H9 (cell line): ENCODE data around the gene SLC25A43. TPM values are rescaled to one million over a fixed set of nuclear protein-coding genes. Genes with fewer than 3 reads are reported as not detected.

Experiments used
- DNase-seq: peaks from one replicate; pipeline ENCODE4 v3.0.0-alpha.2; 2017
- H2AFZ ChIP-seq: one replicate; pipeline ENCODE4 v1.6.1; 2013; ENCODE audit warnings: mild to moderate bottlenecking, low read length, control low read depth, moderate library complexity
- H2AK5ac ChIP-seq: 2 replicates; pipeline ENCODE4 v1.6.1; 2013; ENCODE audit warnings: low read length, control low read depth, mixed read lengths; ENCODE audit not compliant: insufficient read length
- H2BK120ac ChIP-seq: one replicate; pipeline ENCODE4 v1.6.1; 2013; ENCODE audit warnings: low read depth, mild to moderate bottlenecking, low read length, control low read depth, inconsistent platforms; ENCODE audit not compliant: poor library complexity, severe bottlenecking
- H2BK12ac ChIP-seq: 2 replicates; pipeline ENCODE4 v1.6.1; 2013; ENCODE audit warnings: low read length, control low read depth, mixed read lengths, low read depth; ENCODE audit not compliant: insufficient read length
- H2BK15ac ChIP-seq: 2 replicates; pipeline ENCODE4 v1.6.1; 2013; ENCODE audit warnings: low read depth, low read length, control low read depth
- H2BK20ac ChIP-seq: one replicate; pipeline ENCODE4 v1.6.1; 2013; ENCODE audit warnings: low read depth, mild to moderate bottlenecking, low read length, control low read depth, inconsistent platforms; ENCODE audit not compliant: poor library complexity, severe bottlenecking
- H2BK5ac ChIP-seq: 2 replicates; pipeline ENCODE4 v1.6.1; 2013; ENCODE audit warnings: low read length, control low read depth, mixed read lengths; ENCODE audit not compliant: insufficient read length
- H3K14ac ChIP-seq: 2 replicates; pipeline ENCODE4 v1.6.1; 2013; ENCODE audit warnings: low read length, control low read depth; ENCODE audit not compliant: insufficient read depth
- H3K18ac ChIP-seq: 2 replicates; pipeline ENCODE4 v1.6.1; 2013; ENCODE audit warnings: low read depth, mild to moderate bottlenecking, mixed read lengths, low read length, control low read depth; ENCODE audit not compliant: insufficient read length
- H3K23ac ChIP-seq: 2 replicates; pipeline ENCODE4 v1.6.1; 2013; ENCODE audit warnings: low read length, control low read depth, mixed read lengths, low read depth; ENCODE audit not compliant: insufficient read length
- H3K23me2 ChIP-seq: 2 replicates; pipeline ENCODE4 v1.6.1; 2013; ENCODE audit warnings: low read depth, mild to moderate bottlenecking, mixed read lengths, low read length, control low read depth; ENCODE audit not compliant: insufficient read length, poor library complexity, severe bottlenecking
- H3K27ac ChIP-seq: 2 replicates; pipeline ENCODE4 v1.5.1; 2013; ENCODE audit warnings: low read length, control low read depth, mixed read lengths, low read depth; ENCODE audit not compliant: insufficient read length
- H3K27me3 ChIP-seq: 2 replicates; pipeline ENCODE4 v1.6.1; 2013; ENCODE audit warnings: low read length, control low read depth, inconsistent platforms; ENCODE audit not compliant: insufficient read depth
- H3K4ac ChIP-seq: 2 replicates; pipeline ENCODE4 v1.6.1; 2013; ENCODE audit warnings: low read depth, mild to moderate bottlenecking, control low read depth, inconsistent platforms, low read length, moderate library complexity
- H3K4me1 ChIP-seq: 2 replicates; pipeline ENCODE4 v1.6.1; 2013; ENCODE audit warnings: low read length, control low read depth, inconsistent platforms; ENCODE audit not compliant: insufficient read depth
- H3K4me2 ChIP-seq: 2 replicates; pipeline ENCODE4 v1.6.1; 2013; ENCODE audit warnings: low read length, control low read depth, mixed read lengths; ENCODE audit not compliant: insufficient read length, insufficient read depth
- H3K56ac ChIP-seq: 2 replicates; pipeline ENCODE4 v1.6.1; 2013; ENCODE audit warnings: low read depth, mild to moderate bottlenecking, mixed read lengths, low read length, control low read depth; ENCODE audit not compliant: insufficient read length
- H3K79me1 ChIP-seq: 2 replicates; pipeline ENCODE4 v1.6.1; 2013; ENCODE audit warnings: low read depth, mild to moderate bottlenecking, moderate library complexity, low read length, control low read depth, inconsistent platforms; ENCODE audit not compliant: insufficient read depth, poor library complexity, severe bottlenecking
- H3K79me2 ChIP-seq: 2 replicates; pipeline ENCODE4 v1.6.1; 2013; ENCODE audit warnings: low read length, control low read depth, inconsistent platforms; ENCODE audit not compliant: insufficient read depth
- H3K9ac ChIP-seq: 2 replicates; pipeline ENCODE4 v1.6.1; 2013; ENCODE audit warnings: low read length, control low read depth, mixed read lengths; ENCODE audit not compliant: insufficient read length; ENCODE audit errors: extremely low read depth
- H3K9me3 ChIP-seq: one replicate; pipeline ENCODE4 v1.6.1; 2013; ENCODE audit warnings: low read depth, low read length, inconsistent platforms; ENCODE audit not compliant: control insufficient read depth
- H3T11ph ChIP-seq: one replicate; pipeline ENCODE4 v1.6.1; 2013; ENCODE audit warnings: mild to moderate bottlenecking, low read length, control low read depth, inconsistent platforms
- H4K20me1 ChIP-seq: one replicate; pipeline ENCODE4 v1.6.1; 2013; ENCODE audit not compliant: control insufficient read depth, insufficient read length, insufficient read depth
- H4K5ac ChIP-seq: 2 replicates; pipeline ENCODE4 v1.6.1; 2013; ENCODE audit warnings: low read depth, mild to moderate bottlenecking, mixed read lengths, low read length, control low read depth; ENCODE audit not compliant: insufficient read length
- H4K8ac ChIP-seq: replicated peaks from 2 replicates; pipeline ENCODE4 v1.6.1; 2013; ENCODE audit warnings: low read length, control low read depth, mixed read lengths, low read depth; ENCODE audit not compliant: insufficient read length
- H4K91ac ChIP-seq: 2 replicates; pipeline ENCODE4 v1.6.1; 2013; ENCODE audit warnings: low read depth, mild to moderate bottlenecking, moderate library complexity, mixed read lengths, low read length, control low read depth; ENCODE audit not compliant: insufficient read length
- H3K27ac Mint-ChIP-seq, 3 experiments: 2 replicates in 2 of 3; 3 replicates in 1 of 3; pipeline ENCODE4 v1.8.0; 2020 to 2021; ENCODE audit warnings: mixed read lengths in 3 of 3, mild to moderate bottlenecking in 1 of 3, moderate library complexity in 1 of 3
- H3K27me3 Mint-ChIP-seq: 2 replicates; pipeline ENCODE4 v1.8.0; 2021; ENCODE audit warnings: low read depth, mild to moderate bottlenecking, moderate library complexity, mixed read lengths
- H3K36me3 Mint-ChIP-seq, 3 experiments: 2 replicates in 2 of 3; 3 replicates in 1 of 3; pipeline ENCODE4 v1.8.0; 2020 to 2021; ENCODE audit warnings: low read depth in 3 of 3, mixed read lengths in 3 of 3; ENCODE audit not compliant: insufficient read depth in 1 of 3
- H3K4me1 Mint-ChIP-seq, 2 experiments: 2 replicates each; pipeline ENCODE4 v1.8.0; 2020; ENCODE audit warnings: mixed read lengths in 2 of 2
- H3K4me3 Mint-ChIP-seq, 2 experiments: 2 replicates in 1 of 2; 3 replicates in 1 of 2; pipeline ENCODE4 v1.8.0; 2020 to 2021; ENCODE audit warnings: mild to moderate bottlenecking in 2 of 2, mixed read lengths in 2 of 2, moderate library complexity in 1 of 2
- H3K9me3 Mint-ChIP-seq, 2 experiments: 2 replicates in 1 of 2; 3 replicates in 1 of 2; pipeline ENCODE4 v1.8.0; 2020; ENCODE audit warnings: mild to moderate bottlenecking in 2 of 2, mixed read lengths in 2 of 2, moderate library complexity in 1 of 2
- CTCF ChIP-seq: fragments of 200-600 bp; sonication (generic); conservative IDR thresholded peaks from 3 replicates; pipeline ENCODE4 v1.8.0; 2021; ENCODE audit warnings: antibody characterized with exemption, mild to moderate bottlenecking
- WGBS: extraction: QIAGEN DNeasy Blood & Tissue Kit; methylation state at CpG from one replicate; pipeline ENCODE4 v1.1.7; 2013; ENCODE audit warnings: missing lambda C conversion rate, low lambda C conversion rate, mixed read lengths; ENCODE audit not compliant: insufficient read length; ENCODE audit errors: extremely low coverage; 5-methylcytosine and 5-hydroxymethylcytosine counted together
- total RNA-seq: library from RNA; stranded (reverse); gene quantifications from 2 replicates; pipeline ENCODE4 v1.2.1, GENCODE V29; 2021

The SLC25A43 gene
- total RNA-seq, 1 experiment from 2014 or later = 3.7 TPM

GRCh38 chrX:119481323-119481801 is 82.2 kb downstream of the SLC25A43 start:
- H3K23me2 ChIP-seq = peaks cover 2% of the 10 kb centered on the region
- H3K9me3 Mint-ChIP-seq = peaks cover 70 to 74% of the 10 kb centered on the region in 2 experiments

More at GRCh38 chrX:119481323-119481801, 82.2 kb downstream of the SLC25A43 start:
- H3K4me1 Mint-ChIP-seq = 0 out of 4 replicates have a peak, but pooled peaks cover 0 to 2% of the 10 kb centered on the region in 2 experiments
- Histone ChIP-seq H2BK12ac (no peak overlapping the region), H4K8ac (no peak overlapping the region), H3K4me1 (no peaks in the 10 kb centered on the region), H3K18ac (no peak overlapping the region), H3K27ac (no peak overlapping the region), H2BK120ac (no peak overlapping the region), H2BK5ac (no peak overlapping the region), H2AK5ac (no peak overlapping the region), H3K4ac (no peak overlapping the region), H4K5ac (no peak overlapping the region), H4K91ac (no peak overlapping the region), H3K79me1 (no peaks in the 10 kb centered on the region), H3K9me3 (peaks cover 23% of the 10 kb centered on the region), H3K79me2 (no peaks in the 10 kb centered on the region), H3T11ph (no peak overlapping the region), H3K14ac (no peak overlapping the region), H2BK20ac (no peak overlapping the region), H2BK15ac (no peak overlapping the region), H3K56ac (no peak overlapping the region), H4K20me1 (no peaks in the 10 kb centered on the region), H3K9ac (no peak overlapping the region), H3K27me3 (no peaks in the 10 kb centered on the region), H3K23ac (no peak overlapping the region), H2AFZ (no peak overlapping the region), H3K4me2 (no peak overlapping the region)
- no CpG with 5 or more reads among the region's 4 CpGs for WGBS
- no peak for TF ChIP-seq CTCF
- peaks cover 29% of the 10 kb centered on the region for H3K27me3 Mint-ChIP-seq
- DNase-seq = no peak
- H3K27ac Mint-ChIP-seq = no peak overlapping the region
- no peak overlapping the region for H3K4me3 Mint-ChIP-seq
- peaks cover 0 to 8% (median 1%) of the 10 kb centered on the region in 3 experiments; a peak in 2 of 7 replicates for H3K36me3 Mint-ChIP-seq
